Bronchial epithelial cell (primary cell): ENCODE measurements around the gene OR5K3. TPM values are rescaled to one million over a fixed set of nuclear protein-coding genes. Genes with fewer than 3 reads are reported as not detected.

Source experiments
- DNase-seq: peaks from one replicate; pipeline ENCODE4 v3.0.0-alpha.2; 2010; ENCODE audit warnings: low read depth
- FAIRE-seq: peaks from 2 replicates; lab custom pipeline; 2011; peaks lifted over from hg19 to GRCh38; lab: Jason Lieb, UNC
- H3K27me3 ChIP-seq: 2 replicates; pipeline ENCODE4 v1.5.1; 2011; ENCODE audit warnings: low read length; ENCODE audit not compliant: control insufficient read depth, insufficient read depth
- H3K36me3 ChIP-seq: 2 replicates; pipeline ENCODE4 v1.5.1; 2011; ENCODE audit warnings: low read length; ENCODE audit not compliant: control insufficient read depth, insufficient read depth
- H3K4me3 ChIP-seq: 2 replicates; pipeline ENCODE4 v1.5.1; 2011; ENCODE audit warnings: mild to moderate bottlenecking, low read depth, low read length, control low read depth
- total RNA-seq: library from RNA; depleted of rRNA; stranded (reverse); fragments of >200 nt; gene quantifications from 2 replicates; pipeline ENCODE4 v1.2.1, GENCODE V29; 2014
- TF ChIP-seq, protein P1 (sequence below): IDR thresholded peaks from 2 replicates; pipeline ENCODE4 v1.5.1; 2011; ENCODE audit warnings: mild to moderate bottlenecking, moderate library complexity, low read length, control low read depth, inconsistent platforms; ENCODE audit not compliant: insufficient read depth, severe bottlenecking

Gene OR5K3
- total RNA-seq, 1 donor from 2014 or later = not detected

DNA sequence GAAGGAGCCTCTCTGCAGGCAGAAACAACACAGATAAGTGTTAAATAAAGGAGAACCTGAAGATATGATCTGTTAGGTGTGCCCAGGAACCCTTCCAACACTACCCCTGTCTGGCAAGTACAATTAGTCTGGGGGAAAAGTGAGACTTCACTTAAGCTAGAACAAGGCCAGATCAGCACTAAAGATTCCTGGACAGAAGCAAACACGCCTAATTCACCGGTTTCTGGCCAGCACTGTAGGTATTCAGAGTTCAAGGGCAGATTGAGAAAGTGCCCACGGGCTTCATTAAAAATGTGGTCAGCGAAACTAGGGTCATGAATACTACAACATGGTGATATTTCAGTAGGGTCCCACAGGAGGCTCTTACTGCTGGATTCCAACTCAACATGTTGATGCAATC is 43.9 kb downstream of the OR5K3 start:
- no peak overlapping the region for H3K4me3 ChIP-seq
- TF ChIP-seq, protein P1, sequence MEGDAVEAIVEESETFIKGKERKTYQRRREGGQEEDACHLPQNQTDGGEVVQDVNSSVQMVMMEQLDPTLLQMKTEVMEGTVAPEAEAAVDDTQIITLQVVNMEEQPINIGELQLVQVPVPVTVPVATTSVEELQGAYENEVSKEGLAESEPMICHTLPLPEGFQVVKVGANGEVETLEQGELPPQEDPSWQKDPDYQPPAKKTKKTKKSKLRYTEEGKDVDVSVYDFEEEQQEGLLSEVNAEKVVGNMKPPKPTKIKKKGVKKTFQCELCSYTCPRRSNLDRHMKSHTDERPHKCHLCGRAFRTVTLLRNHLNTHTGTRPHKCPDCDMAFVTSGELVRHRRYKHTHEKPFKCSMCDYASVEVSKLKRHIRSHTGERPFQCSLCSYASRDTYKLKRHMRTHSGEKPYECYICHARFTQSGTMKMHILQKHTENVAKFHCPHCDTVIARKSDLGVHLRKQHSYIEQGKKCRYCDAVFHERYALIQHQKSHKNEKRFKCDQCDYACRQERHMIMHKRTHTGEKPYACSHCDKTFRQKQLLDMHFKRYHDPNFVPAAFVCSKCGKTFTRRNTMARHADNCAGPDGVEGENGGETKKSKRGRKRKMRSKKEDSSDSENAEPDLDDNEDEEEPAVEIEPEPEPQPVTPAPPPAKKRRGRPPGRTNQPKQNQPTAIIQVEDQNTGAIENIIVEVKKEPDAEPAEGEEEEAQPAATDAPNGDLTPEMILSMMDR = no peak
- H3K27me3 ChIP-seq = no peaks in the 10 kb centered on the region
- FAIRE-seq = no peak
- DNase-seq = no peak
- no peaks in the 10 kb centered on the region for H3K36me3 ChIP-seq

DNA sequence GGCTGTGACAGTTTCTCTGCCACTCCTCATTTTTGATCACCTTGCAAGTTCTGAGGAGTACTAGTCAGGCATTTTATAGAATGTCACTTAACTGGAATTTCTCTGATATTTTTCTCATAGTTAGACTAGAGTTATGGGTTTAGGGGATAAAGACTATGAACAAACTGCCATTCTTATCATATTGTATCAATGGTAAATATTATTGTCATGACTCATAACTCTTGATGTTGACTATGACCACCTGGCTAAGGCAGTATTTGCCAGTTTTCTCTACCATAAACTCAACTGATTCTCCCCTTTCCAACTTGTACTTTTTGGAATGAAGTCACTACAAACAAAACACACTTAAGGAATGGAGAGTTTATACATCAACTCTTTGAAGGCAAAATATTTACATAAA is 49.8 kb downstream of the OR5K3 start:
- Histone ChIP-seq H3K27me3 (no peaks in the 10 kb centered on the region), H3K36me3 (no peaks in the 10 kb centered on the region), H3K4me3 (no peak overlapping the region)
- TF ChIP-seq, protein P1 = no peak
- DNase-seq (peak; percentile 33), FAIRE-seq (no peak)

Other genes starting within 250 kb of the OR5K3 start
- under 0.01 TPM in 1 of 2 replicates, not detected in the other for gene OR5H14, start 243.2 kb upstream of the OR5K3 start, total RNA-seq
- gene OR5H15, start 224.0 kb upstream of the OR5K3 start, total RNA-seq = not detected in 2 replicates
- gene OR5H6, start 126.4 kb upstream of the OR5K3 start, total RNA-seq = not detected in 2 replicates
- not detected in 2 replicates for gene OR5H2, start 108.2 kb upstream of the OR5K3 start, total RNA-seq
- gene OR5K4, start 36.8 kb upstream of the OR5K3 start, total RNA-seq = not detected in 2 replicates
- gene OR5K1, start 72.5 kb downstream of the OR5K3 start, total RNA-seq = not detected in 2 replicates
- gene OR5K2, start 107.0 kb downstream of the OR5K3 start, total RNA-seq = not detected in 2 replicates
- gene CLDND1, start 132.2 kb downstream of the OR5K3 start, total RNA-seq = 183 and 216 TPM in 2 replicates
- gene GPR15, start 141.3 kb downstream of the OR5K3 start, total RNA-seq = not detected in 2 replicates
- 22.7 and 36.1 TPM in 2 replicates for gene CPOX, start 202.9 kb downstream of the OR5K3 start, total RNA-seq